B cell (primary cell): ENCODE data around the gene APOM. TPM values are rescaled to one million over a fixed set of nuclear protein-coding genes. Genes with fewer than 3 reads are reported as not detected.

Source experiments
- ATAC-seq: fragments of 200-7000 bp; cut with Tn5 transposase; one replicate; pipeline ENCODE4 v1.10.0; 2021; ENCODE audit warnings: low read depth, mild to moderate bottlenecking, moderate number of reproducible peaks, moderate library complexity
- CTCF ChIA-PET: fragments of 350-600 bp; sonication (Branson Sonifier 250); formaldehyde crosslinking; loops from one replicate; lab custom pipeline; 2021; ENCODE audit warnings: antibody characterized with exemption, inconsistent platforms; lab: Charles Lee
- POLR2A ChIA-PET: fragments of 350-600 bp; sonication (Branson Sonifier 250); formaldehyde crosslinking; loops from one replicate; lab custom pipeline; 2021; ENCODE audit warnings: antibody characterized with exemption; lab: Charles Lee
- DNase-seq: peaks from one replicate; pipeline ENCODE4 v3.0.0; 2013
- H2AFZ ChIP-seq: 2 replicates; pipeline ENCODE4 v1.6.1; 2012; ENCODE audit warnings: mild to moderate bottlenecking, low read depth, low read length; ENCODE audit not compliant: insufficient read depth, poor library complexity, severe bottlenecking
- H3K27ac ChIP-seq, 2 donors: 1 replicate in 1 of 2; 2 replicates in 1 of 2; pipeline ENCODE4 v1.5.1; 2012 to 2013; ENCODE audit warnings: low read length in 2 of 2, mild to moderate bottlenecking in 2 of 2, moderate library complexity in 1 of 2
- H3K27me3 ChIP-seq, 4 experiments: fragments of 200-600 bp in 1 of 4; sonication (generic) in 1 of 4; replicated peaks in 1 of 4; 1 replicate in 2 of 4; 2 replicates in 2 of 4; pipeline versions ENCODE4 v1.6.1 to v1.7.0; 2013 to 2016; ENCODE audit warnings: low read length in 3 of 4, mild to moderate bottlenecking in 2 of 4, mixed read lengths in 1 of 4, moderate library complexity in 1 of 4; ENCODE audit not compliant: insufficient read depth in 4 of 4, control insufficient read depth in 3 of 4; ENCODE audit errors: control extremely low read depth in 1 of 4
- H3K36me3 ChIP-seq, 2 experiments: replicated peaks in 1 of 2; 1 replicate in 1 of 2; 2 replicates in 1 of 2; pipeline versions ENCODE4 v1.6.1 to v1.7.1; 2013; ENCODE audit warnings: low read length in 1 of 2; ENCODE audit not compliant: insufficient read depth in 2 of 2, control insufficient read depth in 1 of 2; ENCODE audit errors: control extremely low read depth in 1 of 2, extremely low read depth in 1 of 2
- H3K4me1 ChIP-seq, 2 donors: fragments of 200-600 bp in 1 of 2; sonication (generic) in 1 of 2; 1 replicate in 1 of 2; 2 replicates in 1 of 2; pipeline versions ENCODE4 v1.5.1 to v1.6.1; 2013 to 2017; ENCODE audit warnings: low read length in 2 of 2; ENCODE audit not compliant: control insufficient read depth in 2 of 2, insufficient read depth in 2 of 2
- H3K4me2 ChIP-seq: replicated peaks from 2 replicates; pipeline ENCODE3; 2012; ENCODE audit warnings: mild to moderate bottlenecking, low read depth, low read length; ENCODE audit not compliant: poor library complexity, severe bottlenecking
- H3K4me3 ChIP-seq, 5 experiments: fragments of 200-600 bp in 1 of 5; sonication (generic) in 1 of 5; 1 replicate in 3 of 5; 2 replicates in 2 of 5; pipeline versions ENCODE4 v1.5.1 to v1.7.0; 2011 to 2016; ENCODE audit warnings: low read length in 4 of 5, mild to moderate bottlenecking in 4 of 5, low read depth in 2 of 5, control low read depth in 1 of 5, moderate library complexity in 1 of 5; ENCODE audit not compliant: insufficient read depth in 1 of 5; ENCODE audit errors: control extremely low read depth in 1 of 5, extremely low read depth in 1 of 5
- H3K79me2 ChIP-seq: fragments of 200-600 bp; sonication (generic); one replicate; pipeline ENCODE4 v1.6.0; 2016; ENCODE audit warnings: low read length; ENCODE audit not compliant: control insufficient read depth, insufficient read depth
- H3K9ac ChIP-seq: fragments of 200-600 bp; sonication (generic); 2 replicates; pipeline ENCODE4 v1.6.1; 2017; ENCODE audit warnings: mild to moderate bottlenecking, low read length, moderate library complexity
- H3K9me3 ChIP-seq, 3 donors: one replicate each; pipeline versions ENCODE4 v1.6.1 to v1.7.1; 2013; ENCODE audit warnings: low read length in 2 of 3; ENCODE audit not compliant: control insufficient read depth in 2 of 3, insufficient read depth in 1 of 3; ENCODE audit errors: control extremely low read depth in 1 of 3
- H4K20me1 ChIP-seq: 2 replicates; pipeline ENCODE4 v1.6.0; 2012; ENCODE audit warnings: mild to moderate bottlenecking, low read length; ENCODE audit not compliant: insufficient read depth, control insufficient read depth, poor library complexity, severe bottlenecking
- H3K27ac Mint-ChIP-seq: one replicate; pipeline ENCODE4 v1.8.0; 2021; ENCODE audit warnings: mixed read lengths
- H3K27me3 Mint-ChIP-seq: one replicate; pipeline ENCODE4 v1.8.0; 2021; ENCODE audit warnings: mixed read lengths
- H3K4me1 Mint-ChIP-seq: one replicate; pipeline ENCODE4 v1.8.0; 2021; ENCODE audit warnings: mixed read lengths
- H3K4me3 Mint-ChIP-seq: one replicate; pipeline ENCODE4 v1.8.0; 2021; ENCODE audit warnings: mixed read lengths
- H3K9me3 Mint-ChIP-seq: one replicate; pipeline ENCODE4 v1.8.0; 2022; ENCODE audit warnings: mixed read lengths; ENCODE audit not compliant: insufficient read depth
- CTCF ChIP-seq: fragments of 200-600 bp; IDR thresholded peaks from one replicate; pipeline ENCODE4 v1.8.0; 2022; ENCODE audit warnings: antibody characterized with exemption, mild to moderate bottlenecking
- EZH2 ChIP-seq: IDR thresholded peaks from 2 replicates; pipeline ENCODE4 v1.6.1; 2012; ENCODE audit warnings: borderline replicate concordance, low read depth, mild to moderate bottlenecking, moderate library complexity, low read length; ENCODE audit not compliant: insufficient read depth, poor library complexity, severe bottlenecking
- WGBS: methylation state at CpG from one replicate; pipeline ENCODE4 v1.1.5; 2013; ENCODE audit warnings: missing lambda C conversion rate; ENCODE audit not compliant: insufficient coverage; 5-methylcytosine and 5-hydroxymethylcytosine counted together
- intact Hi-C: fragments of 100-400 bp; cut with micrococcal nuclease; formaldehyde crosslinking; loops from one replicate; pipeline ENCODE4 v1.10.0; 2022
- polyA plus RNA-seq: library from polyadenylated mRNA; depleted of rRNA; stranded (reverse); fragments of >200 nt; gene quantifications from 2 replicates; pipeline ENCODE4 v1.2.3, GENCODE V29; 2012
- total RNA-seq, 2 donors: library from RNA; stranded (reverse); fragments of 120-200 nt in 1 of 2; gene quantifications; 1 replicate in 1 of 2; 2 replicates in 1 of 2; pipeline versions ENCODE4 v1.2.3 to v1.2.4, GENCODE V29; 2013 to 2022

Gene APOM
- total and polyA plus RNA-seq, 2 donors (not counting 1 experiment from before 2014, with no cell fraction given): 3.6 to 11.6 TPM

GRCh38 chr6:31654574-31655348 lies 933 bp upstream of the APOM start:
- no peaks in the 10 kb centered on the region for H3K9me3 Mint-ChIP-seq

More at GRCh38 chr6:31654574-31655348, 933 bp upstream of the APOM start:
- Histone ChIP-seq H3K27me3 (no peaks in the 10 kb centered on the region), H3K79me2 (peaks cover 88% of the 10 kb centered on the region), H2AFZ (no peak overlapping the region), H3K9ac (no peak overlapping the region), H3K27ac (no peak overlapping the region), H4K20me1 (peaks cover 23% of the 10 kb centered on the region), H3K4me1 (peaks cover 39 to 45% of the 10 kb centered on the region in 2 donors), H3K9me3 (no peaks in the 10 kb centered on the region), H3K4me3 (no peak overlapping the region), H3K36me3 (peaks cover 0 to 27% of the 10 kb centered on the region in 2 experiments), H3K4me2 (no peak overlapping the region)
- CTCF ChIA-PET: interaction anchor here (1.3 to 1.9 kb wide), 3 partner anchors 57 to 175 kb away, joined by 3 to 4 read pairs (median 4); no protein-coding TSS in a partner anchor
- peaks cover 60% of the 10 kb centered on the region for H3K4me1 Mint-ChIP-seq
- no peak for DNase-seq
- intact Hi-C loops: loop anchor here (5.0 to 10.0 kb wide), 2 partner anchors 543 to 1440 kb away; partner anchors contain the start of gene TRIM26
- no peak overlapping the region for H3K4me3 Mint-ChIP-seq
- ATAC-seq: no peak
- POLR2A ChIA-PET: interaction anchor here (0.6 to 1.3 kb wide), 2 partner anchors 10 to 31 kb away, joined by 3 to 6 read pairs; partner anchors contain the start of gene GPANK1
- no peaks in the 10 kb centered on the region for H3K27me3 Mint-ChIP-seq
- no peak overlapping the region for H3K27ac Mint-ChIP-seq
- TF ChIP-seq CTCF: no peak
- TF ChIP-seq EZH2: no peak
- WGBS: 93% methylated on average over 3 of the region's 8 CpGs
